Astrocyte (in vitro differentiated cells and primary cell): ENCODE data around the gene AHR.

Experiments used
- CTCF ChIP-seq: IDR thresholded peaks from 2 replicates; pipeline ENCODE4 v1.5.1; 2011; ENCODE audit warnings: low read depth, mild to moderate bottlenecking, inconsistent platforms, low read length, moderate library complexity; ENCODE audit not compliant: insufficient read depth
- EZH2 ChIP-seq: IDR thresholded peaks from 2 replicates; pipeline ENCODE4 v1.6.1; 2012; ENCODE audit warnings: mild to moderate bottlenecking, low read length, inconsistent platforms; ENCODE audit not compliant: insufficient read depth

- no peak for TF ChIP-seq CTCF
- no peak for TF ChIP-seq EZH2
Observed at GRCh38 chr7:17359610-17360009, 61.2 kb downstream of the AHR start.
